GM18517 (cell line): Measurements from ENCODE around the gene PARP8.
"Not testable (repeated sequence)": the region's sequence is repeated elsewhere in the genome, so short reads cannot be mapped to it uniquely, and the experiment has no call there.

Source experiments
- ATAC-seq: cut with Tn5 transposase; IDR thresholded peaks from one replicate; pipeline ENCODE4 v1.9.1; 2021; ENCODE audit warnings: mild to moderate bottlenecking, moderate library complexity; ENCODE audit not compliant: unreplicated experiment

PARP8 gene

GRCh38 chr5:50679554-50679953 lies 13.1 kb downstream of the PARP8 start:
- not testable (repeated sequence) for ATAC-seq

GRCh38 chr5:50684721-50685120 lies 18.3 kb downstream of the PARP8 start:
- no peak for ATAC-seq

DNA sequence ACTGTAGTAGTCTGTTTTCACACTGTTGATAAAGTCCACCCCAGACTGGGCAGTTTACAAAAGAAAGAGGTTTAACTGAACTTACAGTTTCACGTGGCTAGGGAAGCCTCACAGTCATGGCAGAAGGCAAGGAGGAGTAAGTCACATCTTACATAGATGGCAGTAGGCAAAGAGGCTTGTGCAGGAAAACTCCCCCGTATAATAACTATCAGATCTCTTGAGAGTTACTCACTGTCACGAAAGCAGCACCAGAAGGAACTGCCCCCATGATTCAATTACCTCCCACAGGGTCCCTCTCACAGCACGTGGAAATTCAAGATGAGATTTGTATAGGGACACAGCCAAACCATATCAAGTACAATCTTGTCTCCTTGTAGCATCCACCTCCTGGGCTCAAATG lies 21.1 kb downstream of the PARP8 start:
- ATAC-seq: no peak

DNA sequence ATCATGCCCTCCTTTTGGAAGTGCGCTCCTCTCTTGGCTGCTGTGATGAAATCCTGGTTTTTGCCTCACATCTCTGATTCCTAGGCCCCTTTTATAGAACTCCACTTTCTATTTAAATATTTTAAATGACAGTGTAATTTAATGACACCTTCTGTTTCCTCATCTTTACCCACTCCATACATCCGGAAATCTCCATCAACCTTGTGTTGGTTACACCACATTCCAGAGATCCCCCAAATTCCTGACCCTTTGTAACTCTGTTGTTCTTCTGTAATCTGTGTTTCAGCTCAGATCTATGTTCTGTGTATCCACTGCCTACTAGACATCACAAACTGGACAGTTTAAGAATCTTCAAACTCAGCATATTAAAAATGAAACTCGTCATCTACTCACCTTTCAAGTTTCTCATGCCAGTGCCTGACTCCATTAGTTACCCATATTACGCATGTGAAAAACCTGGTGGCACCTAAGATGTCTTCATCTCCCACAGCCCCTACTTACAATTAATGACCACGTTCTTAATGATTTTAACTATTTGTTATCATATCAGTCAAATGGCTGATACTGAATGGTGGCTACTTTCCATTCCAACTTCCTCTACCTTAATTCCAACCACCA lies 25.1 kb downstream of the PARP8 start:
- no peak for ATAC-seq

- ATAC-seq: no peak
These were observed 27.7 kb downstream of the PARP8 start for GRCh38 chr5:50694027-50694590.

GRCh38 chr5:50694626-50695025 lies 28.2 kb downstream of the PARP8 start:
- not testable (repeated sequence) for ATAC-seq

DNA sequence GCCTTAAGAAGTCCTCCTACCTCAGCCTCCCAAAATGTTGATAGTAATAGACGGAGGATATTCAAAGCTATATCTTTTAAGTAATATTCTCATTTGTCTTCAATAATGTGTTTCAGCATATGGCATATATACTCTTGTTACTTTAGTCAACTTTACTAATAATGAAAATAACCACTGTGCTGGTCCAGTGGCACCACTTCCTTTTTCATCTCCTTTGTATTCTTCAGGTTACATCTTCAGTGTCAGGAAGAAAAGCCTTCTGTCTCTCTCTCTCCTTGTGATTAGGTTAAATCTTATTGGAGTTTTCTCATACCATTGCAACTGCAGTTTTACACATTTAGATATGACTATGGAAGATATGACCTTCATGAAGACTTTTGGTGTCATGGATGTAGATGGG lies 31.3 kb downstream of the PARP8 start:
- peak; percentile 59 for ATAC-seq

GRCh38 chr5:50699737-50700136 lies 33.3 kb downstream of the PARP8 start:
- no peak for ATAC-seq

- ATAC-seq: no peak
These were observed 34.3 kb downstream of the PARP8 start for GRCh38 chr5:50700706-50701105.

GRCh38 chr5:50702615-50703366 lies 36.4 kb downstream of the PARP8 start:
- ATAC-seq: no peak

DNA sequence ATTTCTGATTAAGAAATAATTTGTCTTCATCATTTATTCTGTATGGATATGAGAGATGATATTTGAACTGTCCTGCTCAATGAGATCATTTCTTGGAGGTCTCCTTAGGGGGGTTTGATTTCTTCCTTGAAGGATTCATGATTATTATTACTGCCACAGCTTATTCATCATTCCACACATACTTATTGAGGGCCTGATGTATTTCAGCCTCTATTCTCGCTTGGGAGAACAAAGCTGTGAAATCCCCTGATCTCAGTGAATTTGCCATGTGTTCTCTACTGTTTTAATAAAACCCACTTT lies 36.9 kb downstream of the PARP8 start:
- ATAC-seq: no peak

- no peak for ATAC-seq
These were observed 38.3 kb downstream of the PARP8 start for GRCh38 chr5:50704730-50705129.

DNA sequence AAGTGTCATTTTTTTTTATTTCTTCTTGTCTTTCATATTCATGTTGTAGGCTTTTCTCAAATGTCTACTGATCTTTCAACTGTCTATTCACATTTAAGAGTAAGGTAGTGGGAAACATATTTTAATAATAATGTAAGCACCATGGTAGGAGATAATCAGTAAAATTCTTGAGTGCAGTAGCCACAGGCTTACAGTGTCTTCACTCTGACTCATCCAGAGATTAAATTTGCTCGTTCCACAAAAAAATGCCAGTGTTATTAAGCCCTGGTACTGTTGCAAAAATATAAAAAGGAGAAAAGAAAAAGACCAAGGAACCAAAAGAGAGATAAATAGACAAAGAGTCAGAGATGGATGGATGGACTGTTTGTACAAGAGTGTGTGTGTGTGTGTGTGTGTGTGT lies 43.0 kb downstream of the PARP8 start:
- ATAC-seq: no peak

DNA sequence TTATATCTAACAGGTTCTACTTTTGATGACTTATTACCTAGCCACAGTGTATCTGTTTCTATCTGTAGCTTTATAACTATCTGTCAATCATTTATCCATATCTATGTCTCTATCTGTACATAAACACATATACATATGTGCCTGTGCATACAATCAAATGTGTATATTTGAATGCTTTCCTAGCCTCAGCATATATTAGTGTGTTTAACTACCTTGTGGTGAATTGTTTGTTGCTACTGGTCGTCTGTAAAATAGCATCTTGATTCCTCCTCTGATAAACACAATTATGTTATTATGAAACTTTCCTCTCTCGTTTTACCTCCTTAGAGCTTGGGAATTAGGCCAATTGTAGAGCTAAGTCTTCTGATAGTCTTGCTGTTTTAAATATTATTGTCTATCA lies 44.4 kb downstream of the PARP8 start:
- peak; percentile 15 for ATAC-seq

- peak; percentile 98 for ATAC-seq
These were observed 44.8 kb downstream of the PARP8 start for GRCh38 chr5:50711280-50711679.

GRCh38 chr5:50712479-50712878 lies 46.0 kb downstream of the PARP8 start:
- no peak for ATAC-seq

- ATAC-seq: no peak
These were observed 48.6 kb downstream of the PARP8 start for GRCh38 chr5:50715001-50715400.

DNA sequence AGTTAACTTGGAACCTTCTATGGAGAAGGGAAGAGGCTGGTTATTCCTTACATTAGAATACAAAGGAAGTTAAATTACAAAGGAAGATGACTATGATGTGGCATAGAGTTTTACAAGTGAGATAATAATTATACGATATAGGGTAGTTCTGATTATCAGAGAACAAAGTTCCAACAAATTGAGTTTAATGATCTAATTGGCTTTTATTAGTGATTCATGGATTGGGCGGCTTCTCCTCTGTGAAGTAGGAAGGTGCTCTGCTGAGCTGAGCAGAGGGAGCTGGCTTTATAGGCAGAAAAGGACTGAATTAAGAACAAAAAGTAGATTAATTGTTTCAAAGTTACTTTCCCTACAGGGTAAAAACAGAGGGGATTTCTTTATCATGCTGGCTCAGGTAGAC lies 49.7 kb downstream of the PARP8 start:
- no peak for ATAC-seq

- ATAC-seq: peak; percentile 75
These were observed 51.2 kb downstream of the PARP8 start for GRCh38 chr5:50717651-50718050.

DNA sequence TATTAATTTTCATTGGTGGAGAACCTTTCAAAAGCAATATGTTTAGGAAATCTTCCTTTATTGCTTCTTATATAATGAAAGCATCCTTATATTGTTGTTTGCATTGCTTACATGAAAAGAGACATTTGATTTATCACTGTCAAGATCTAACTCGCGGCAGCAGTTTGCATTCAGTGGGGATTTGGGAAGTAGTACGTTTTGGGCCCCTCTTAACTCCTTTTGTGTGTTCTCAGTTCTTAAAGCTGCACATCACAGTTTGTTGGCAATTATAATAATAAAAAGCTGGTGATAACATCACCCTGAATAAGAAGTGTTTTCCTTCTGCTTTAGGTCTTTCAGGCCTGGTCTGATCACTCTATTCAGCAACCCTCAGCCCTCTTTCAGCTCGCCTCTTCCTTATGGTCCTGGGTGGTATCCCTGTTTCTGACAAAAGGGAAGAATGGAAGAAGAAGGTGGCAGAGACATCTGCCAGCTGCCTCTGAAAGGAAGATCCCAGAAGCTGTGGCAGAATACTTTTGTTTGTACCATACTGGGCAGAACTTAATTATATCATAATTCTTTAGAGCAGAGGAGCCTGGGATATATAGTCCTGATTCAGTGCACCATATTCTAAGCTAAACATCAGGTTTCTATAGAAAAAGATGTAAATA lies 53.7 kb downstream of the PARP8 start:
- no peak for ATAC-seq

DNA sequence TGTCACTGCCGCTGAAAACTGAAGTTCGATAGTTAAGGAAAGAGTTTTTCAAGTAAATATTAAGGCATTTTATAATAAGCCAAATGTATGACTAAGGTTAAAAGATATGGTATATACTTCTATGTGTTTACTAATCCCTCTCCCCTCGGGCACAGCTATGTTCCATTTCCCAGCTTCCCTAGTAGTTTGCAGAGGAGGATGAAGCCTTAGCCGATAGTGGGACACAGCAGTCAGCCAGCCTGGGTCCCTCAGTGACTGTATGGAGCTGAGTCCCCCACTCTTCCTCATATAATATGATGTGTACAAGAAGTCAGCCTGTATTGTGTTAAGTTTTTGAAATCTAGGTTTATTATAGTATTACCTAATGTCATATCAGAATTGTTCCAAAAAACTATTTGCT lies 55.8 kb downstream of the PARP8 start:
- ATAC-seq: no peak

DNA sequence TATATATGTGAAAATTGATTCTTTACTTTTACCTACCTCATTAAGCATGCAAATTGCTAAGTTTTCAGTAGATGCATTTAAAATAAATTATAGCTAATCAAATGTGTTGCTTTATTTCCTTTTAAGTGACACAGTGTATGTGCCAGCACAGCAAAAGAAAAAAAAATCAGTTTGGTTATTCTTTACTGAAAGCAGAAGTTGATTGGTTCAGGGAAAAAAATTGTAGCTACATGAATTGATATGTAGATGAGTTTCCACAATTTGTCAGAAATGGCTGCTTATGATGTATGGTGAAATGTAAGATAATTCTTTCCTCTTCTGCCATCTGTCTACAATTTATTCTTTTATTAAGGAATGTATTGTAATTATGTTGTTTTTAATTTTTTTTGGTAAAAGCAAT lies 57.8 kb downstream of the PARP8 start:
- no peak for ATAC-seq
